GM12864 (cell line): ENCODE data around the gene SPATA16.

Experiments
- DNase-seq: peaks from one replicate; pipeline ENCODE4 v3.0.0-alpha.2; 2011; ENCODE audit warnings: low read depth
- H3K4me3 ChIP-seq: 2 replicates; pipeline ENCODE4 v1.5.1; 2011; ENCODE audit warnings: mild to moderate bottlenecking, low read depth, low read length, control low read depth
- CTCF ChIP-seq: IDR thresholded peaks from 2 replicates; pipeline ENCODE4 v1.5.1; 2011; ENCODE audit warnings: low read depth, mild to moderate bottlenecking, moderate library complexity, low read length, control low read depth, inconsistent platforms; ENCODE audit errors: missing control alignments

Gene SPATA16

GRCh38 chr3:172989373-172989772 lies 151.7 kb downstream of the SPATA16 start:
- DNase-seq, result no peak
- H3K4me3 ChIP-seq, result no peak overlapping the region
- TF ChIP-seq CTCF, result no peak

GRCh38 chr3:172987273-172987672 lies 153.8 kb downstream of the SPATA16 start:
- no peak for DNase-seq
- no peak overlapping the region for H3K4me3 ChIP-seq
- TF ChIP-seq CTCF, result no peak

GRCh38 chr3:172984914-172985313 lies 156.1 kb downstream of the SPATA16 start:
- no peak for TF ChIP-seq CTCF
- no peak overlapping the region for H3K4me3 ChIP-seq
- DNase-seq, result no peak

GRCh38 chr3:172982736-172983364 lies 158.2 kb downstream of the SPATA16 start:
- DNase-seq, result no peak
- no peak overlapping the region for H3K4me3 ChIP-seq
- no peak for TF ChIP-seq CTCF

GRCh38 chr3:172981407-172981983 lies 159.5 kb downstream of the SPATA16 start:
- no peak overlapping the region for H3K4me3 ChIP-seq
- DNase-seq, result no peak
- no peak for TF ChIP-seq CTCF

- TF ChIP-seq CTCF, result no peak
- H3K4me3 ChIP-seq, result no peak overlapping the region
- DNase-seq, result no peak
Observed at GRCh38 chr3:172980849-172981248, 160.2 kb downstream of the SPATA16 start.

- DNase-seq, result no peak
- no peak overlapping the region for H3K4me3 ChIP-seq
- no peak for TF ChIP-seq CTCF
Observed at GRCh38 chr3:172977696-172978095, 163.3 kb downstream of the SPATA16 start.
